Fibroblast of villous mesenchyme (primary cell): ENCODE results near the gene ATP8A2. TPM values are rescaled to one million over a fixed set of nuclear protein-coding genes. Genes with fewer than 3 reads are reported as not detected.

Source experiments
- DNase-seq: peaks from one replicate; pipeline ENCODE4 v3.0.0-alpha.2; 2010; ENCODE audit warnings: low read depth
- H3K4me3 ChIP-seq: 2 replicates; pipeline ENCODE4 v1.5.1; 2011; ENCODE audit warnings: low read depth, mild to moderate bottlenecking, low read length
- total RNA-seq: library from RNA; depleted of rRNA; stranded (reverse); fragments of >200 nt; gene quantifications from 2 replicates; pipeline ENCODE4 v1.2.3, GENCODE V29; 2012
- TF ChIP-seq, protein P1 (sequence below): IDR thresholded peaks from 2 replicates; pipeline ENCODE4 v1.5.1; 2012; ENCODE audit warnings: low read depth, mild to moderate bottlenecking, low read length; ENCODE audit not compliant: insufficient read depth

The ATP8A2 gene
- total RNA-seq, 1 donor: under 0.01 TPM

DNA sequence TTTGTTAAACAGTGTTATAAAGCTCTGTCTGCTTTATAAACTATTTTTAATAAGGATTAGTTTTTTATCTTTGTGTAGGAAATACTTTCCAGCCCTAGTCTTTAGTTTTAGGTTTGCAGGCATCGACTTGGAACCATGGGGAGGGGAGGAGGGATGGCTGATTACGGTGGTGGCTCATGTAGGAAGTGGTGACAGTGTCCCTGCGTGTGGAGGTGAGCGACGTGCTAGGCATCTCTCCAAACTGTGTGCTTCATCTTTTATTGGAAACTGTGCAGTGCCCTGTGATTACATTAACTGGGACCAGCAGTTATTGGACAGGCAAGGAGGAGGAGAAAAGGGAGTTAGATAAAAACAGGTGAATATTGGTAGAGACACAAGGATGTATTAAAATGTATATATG is 203.8 kb downstream of the ATP8A2 start:
- H3K4me3 ChIP-seq: no peak overlapping the region
- TF ChIP-seq, protein P1, sequence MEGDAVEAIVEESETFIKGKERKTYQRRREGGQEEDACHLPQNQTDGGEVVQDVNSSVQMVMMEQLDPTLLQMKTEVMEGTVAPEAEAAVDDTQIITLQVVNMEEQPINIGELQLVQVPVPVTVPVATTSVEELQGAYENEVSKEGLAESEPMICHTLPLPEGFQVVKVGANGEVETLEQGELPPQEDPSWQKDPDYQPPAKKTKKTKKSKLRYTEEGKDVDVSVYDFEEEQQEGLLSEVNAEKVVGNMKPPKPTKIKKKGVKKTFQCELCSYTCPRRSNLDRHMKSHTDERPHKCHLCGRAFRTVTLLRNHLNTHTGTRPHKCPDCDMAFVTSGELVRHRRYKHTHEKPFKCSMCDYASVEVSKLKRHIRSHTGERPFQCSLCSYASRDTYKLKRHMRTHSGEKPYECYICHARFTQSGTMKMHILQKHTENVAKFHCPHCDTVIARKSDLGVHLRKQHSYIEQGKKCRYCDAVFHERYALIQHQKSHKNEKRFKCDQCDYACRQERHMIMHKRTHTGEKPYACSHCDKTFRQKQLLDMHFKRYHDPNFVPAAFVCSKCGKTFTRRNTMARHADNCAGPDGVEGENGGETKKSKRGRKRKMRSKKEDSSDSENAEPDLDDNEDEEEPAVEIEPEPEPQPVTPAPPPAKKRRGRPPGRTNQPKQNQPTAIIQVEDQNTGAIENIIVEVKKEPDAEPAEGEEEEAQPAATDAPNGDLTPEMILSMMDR: no peak
- DNase-seq: no peak

GRCh38 chr13:25578526-25578925 is 206.8 kb downstream of the ATP8A2 start:
- H3K4me3 ChIP-seq: no peak overlapping the region
- TF ChIP-seq, protein P1: no peak

DNA sequence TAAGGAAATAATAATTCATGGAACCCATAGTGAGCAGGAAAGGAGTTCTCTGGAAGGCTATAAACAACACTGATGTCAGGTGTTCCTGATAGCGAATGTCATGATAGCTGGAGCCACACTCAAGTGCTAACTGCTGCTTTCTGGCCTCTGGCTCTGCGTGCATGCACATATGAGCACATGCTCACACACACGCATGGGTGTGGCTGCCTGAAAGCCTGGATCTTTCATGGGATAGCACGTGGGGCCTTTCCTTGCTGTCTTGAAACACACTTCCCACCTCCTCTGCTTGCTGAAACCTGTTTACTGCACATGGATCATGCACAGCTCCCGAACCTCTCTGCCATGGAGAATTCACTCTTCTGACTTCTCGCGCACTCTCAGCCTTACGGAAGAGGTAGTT is 207.4 kb downstream of the ATP8A2 start:
- TF ChIP-seq, protein P1: no peak
- DNase-seq: no peak

More at GRCh38 chr13:25578526-25578925, 206.8 kb downstream of the ATP8A2 start:
- DNase-seq: no peak

DNA sequence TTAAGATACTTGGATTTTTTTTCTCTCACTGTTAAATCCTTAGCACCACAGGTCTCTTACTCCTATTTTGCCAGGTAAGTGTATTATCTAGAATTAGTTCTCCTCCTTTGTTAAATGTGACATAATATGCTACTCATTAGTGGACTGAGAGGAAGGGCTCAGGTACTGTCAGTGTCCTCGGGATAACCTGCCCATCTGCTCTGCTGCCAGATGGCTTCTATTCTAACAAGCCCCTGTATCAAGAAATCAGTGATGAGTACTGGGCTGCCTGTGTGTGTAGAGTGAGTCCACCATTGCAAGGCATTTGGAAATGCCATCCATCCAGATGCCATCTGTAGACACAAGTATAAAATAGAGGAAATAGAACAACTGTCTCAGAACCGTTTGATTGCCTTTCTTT is 209.6 kb downstream of the ATP8A2 start:
- H3K4me3 ChIP-seq: no peak overlapping the region
- TF ChIP-seq, protein P1: no peak
- no peak for DNase-seq

More for the DNA sequence above, 207.4 kb downstream of the ATP8A2 start:
- no peak overlapping the region for H3K4me3 ChIP-seq

- no peak overlapping the region for H3K4me3 ChIP-seq
- no peak for DNase-seq
- TF ChIP-seq, protein P1: no peak
These were observed 212.3 kb downstream of the ATP8A2 start for GRCh38 chr13:25584087-25584486.

GRCh38 chr13:25585000-25585399 is 213.2 kb downstream of the ATP8A2 start:
- TF ChIP-seq, protein P1: no peak
- no peak for DNase-seq

DNA sequence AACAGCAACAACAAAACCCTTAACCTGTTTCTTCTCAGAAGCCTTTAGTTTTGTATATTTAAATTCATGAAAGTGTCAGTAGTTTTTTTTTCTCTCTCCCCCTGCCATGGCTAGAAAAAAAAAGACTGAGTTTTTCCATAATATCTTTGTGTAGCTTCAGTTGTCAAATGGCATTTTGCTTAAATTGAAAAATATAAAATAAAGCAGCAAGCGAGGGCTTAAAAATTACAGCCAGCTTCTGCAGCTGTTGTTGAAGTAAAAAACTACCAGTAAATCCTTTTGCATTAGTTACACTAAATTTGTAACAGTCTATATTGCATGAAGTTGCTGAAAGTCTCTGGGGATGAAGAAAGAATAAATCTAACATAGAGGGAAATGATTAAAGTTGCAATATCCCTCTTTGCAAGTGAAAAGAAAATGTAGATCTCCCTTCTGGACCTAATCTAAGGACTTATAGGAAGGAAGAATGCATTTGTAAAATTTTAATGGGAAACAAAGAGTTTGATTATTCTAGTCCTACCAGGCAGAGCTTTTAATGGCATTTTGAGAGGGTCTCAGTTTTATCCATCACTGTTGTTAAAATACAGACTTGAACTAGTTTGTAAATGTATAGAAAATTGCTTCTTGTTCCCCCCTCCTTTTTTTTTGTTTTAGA is 215.7 kb downstream of the ATP8A2 start:
- TF ChIP-seq, protein P1: no peak
- DNase-seq: no peak
- H3K4me3 ChIP-seq: no peak overlapping the region

More at GRCh38 chr13:25585000-25585399, 213.2 kb downstream of the ATP8A2 start:
- no peak overlapping the region for H3K4me3 ChIP-seq
